ENCODE data around the gene DMWD.

Gene DMWD

GRCh38 chr19:45785781-45786532, 6.7 kb downstream of the DMWD start:
- DNase-seq (ENCODE audit: low read depth) = no peak

DNA sequence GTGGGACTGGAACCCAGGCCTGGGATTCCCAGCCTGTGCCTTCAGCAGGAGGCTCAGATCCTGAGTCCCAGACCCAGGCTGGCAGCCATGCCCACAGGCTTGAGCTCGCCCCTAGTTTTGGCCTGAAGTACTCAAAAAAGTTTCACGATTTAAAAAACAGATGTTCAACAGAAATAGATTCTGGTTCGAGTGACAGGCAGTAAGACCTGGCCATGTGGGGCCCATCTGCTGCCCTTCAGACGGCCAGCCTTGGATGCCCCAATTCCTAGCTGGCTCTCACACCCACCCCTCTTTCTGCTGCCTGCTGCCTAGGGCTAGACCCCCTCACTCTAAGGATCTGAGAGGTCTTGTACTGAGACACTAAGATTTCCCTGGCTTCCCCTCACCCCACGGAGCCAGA, 7.5 kb downstream of the DMWD start:
- DNase-seq (ENCODE audit: low read depth) = no peak

GRCh38 chr19:45784096-45784495, 8.5 kb downstream of the DMWD start:
- no peak for DNase-seq (ENCODE audit: low read depth)

DNA sequence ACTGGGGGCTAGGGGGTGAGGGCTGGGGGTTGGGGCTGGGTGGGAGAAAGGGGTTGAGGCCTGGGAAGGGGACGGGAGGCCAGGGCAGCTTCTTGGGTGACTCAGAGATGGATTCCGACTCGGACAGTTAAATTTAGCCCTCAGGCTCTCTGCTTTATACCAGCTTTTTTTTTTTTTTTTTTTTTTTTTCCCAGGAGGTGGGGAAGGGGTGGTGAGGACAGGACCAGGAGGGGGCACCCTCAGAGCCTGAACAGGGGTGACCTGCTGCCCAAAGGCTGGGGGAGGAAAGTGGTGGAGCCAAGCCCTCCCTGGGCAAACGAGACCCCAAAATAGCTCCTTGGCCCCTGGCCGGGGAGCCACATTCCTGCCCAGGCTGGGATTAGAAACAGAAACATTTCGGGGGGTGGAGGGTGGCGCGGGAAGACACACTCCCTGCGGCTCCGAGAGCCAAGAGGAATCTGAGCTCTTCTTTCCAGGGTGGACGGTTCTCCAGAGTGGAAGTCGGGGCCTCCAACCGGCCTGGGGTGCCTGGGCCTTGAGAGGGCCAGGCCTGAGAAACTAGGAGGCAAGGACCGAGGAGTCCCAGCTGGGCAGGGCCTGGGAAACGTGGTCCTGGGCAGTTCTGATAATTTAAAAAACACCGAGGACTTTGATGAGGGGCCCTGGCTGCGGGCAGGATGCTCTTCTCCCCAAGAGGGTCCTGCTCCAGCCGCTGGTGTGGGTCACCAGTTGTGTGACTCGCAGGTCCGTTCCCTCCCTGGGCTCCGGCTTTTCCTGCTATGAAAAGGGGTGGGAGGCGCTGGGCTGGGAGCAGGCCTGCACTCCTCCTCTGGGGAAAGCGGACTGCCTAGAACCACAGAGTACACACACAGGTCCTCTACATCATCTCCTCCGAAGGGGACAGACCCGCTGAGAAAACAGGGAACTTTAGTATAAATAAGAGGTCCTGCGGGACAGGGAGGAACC, 9.5 kb downstream of the DMWD start:
- no peak for DNase-seq (ENCODE audit: low read depth)

- DNase-seq (ENCODE audit: low read depth) = no peak
Observed at GRCh38 chr19:45782162-45782691, 10.4 kb downstream of the DMWD start, which contains the start of gene DMPK. Gene DMPK, minus strand, starts transcription at chr19:45782490. Its CDS starts 138 bp downstream, at chr19:45782352.

DNA sequence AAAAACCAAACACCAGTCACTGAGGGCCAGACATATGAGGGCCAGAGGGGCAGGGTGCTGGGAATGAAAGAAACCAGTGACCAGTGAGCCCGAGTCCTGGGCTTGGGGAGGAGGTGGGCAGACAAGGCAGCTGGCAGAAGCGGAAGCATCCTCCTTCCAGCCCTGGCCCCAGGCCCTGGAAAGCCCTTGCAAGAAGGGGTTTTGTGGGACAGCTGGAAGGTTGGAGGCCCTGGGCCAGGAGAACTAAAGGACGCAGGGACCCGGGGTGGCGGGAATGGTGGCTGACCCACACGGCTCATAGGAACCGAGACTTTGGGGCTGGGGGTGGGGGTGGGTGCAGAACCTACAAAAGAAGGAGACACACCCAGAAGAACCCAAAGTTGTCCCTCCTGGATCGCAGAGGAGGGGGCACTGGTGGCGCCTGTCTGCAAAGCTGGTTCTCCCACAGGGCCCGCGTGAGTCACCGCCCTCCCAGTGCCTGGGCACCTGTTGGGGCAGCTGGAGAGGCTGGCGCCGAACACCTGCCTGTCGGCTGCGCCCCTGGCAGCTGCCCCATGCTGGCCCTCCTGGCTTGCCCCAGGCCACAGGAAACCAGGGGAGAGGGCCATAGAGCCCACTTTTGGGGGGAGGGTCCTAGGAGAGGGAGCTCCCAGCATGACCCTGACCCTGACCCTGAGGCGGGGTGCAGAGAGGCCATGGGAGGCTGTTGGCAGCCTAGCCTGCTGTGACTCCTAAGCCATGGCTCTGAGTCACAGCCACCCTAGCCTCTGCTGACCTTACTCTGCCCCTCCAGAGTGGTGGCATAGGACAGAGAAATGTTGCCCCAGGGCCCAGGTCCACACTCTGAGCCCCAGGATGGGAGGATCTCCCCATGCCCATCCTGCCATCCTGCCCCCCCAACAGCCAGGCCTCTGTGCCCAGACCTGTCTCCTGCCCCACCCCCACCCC, 11.2 kb downstream of the DMWD start:
- no peak for DNase-seq (ENCODE audit: low read depth)

GRCh38 chr19:45780448-45781213, 12.0 kb downstream of the DMWD start:
- no peak for DNase-seq (ENCODE audit: low read depth)

- no peak for DNase-seq (ENCODE audit: low read depth)
Observed at GRCh38 chr19:45780146-45780447, 12.5 kb downstream of the DMWD start.

- peak; percentile 68 for DNase-seq (ENCODE audit: low read depth)
Observed at GRCh38 chr19:45779231-45780145, 13.2 kb downstream of the DMWD start.

GRCh38 chr19:45778010-45778661, 14.5 kb downstream of the DMWD start:
- DNase-seq (ENCODE audit: low read depth) = no peak

- no peak for DNase-seq (ENCODE audit: low read depth)
Observed at GRCh38 chr19:45777395-45777961, 15.2 kb downstream of the DMWD start.

DNA sequence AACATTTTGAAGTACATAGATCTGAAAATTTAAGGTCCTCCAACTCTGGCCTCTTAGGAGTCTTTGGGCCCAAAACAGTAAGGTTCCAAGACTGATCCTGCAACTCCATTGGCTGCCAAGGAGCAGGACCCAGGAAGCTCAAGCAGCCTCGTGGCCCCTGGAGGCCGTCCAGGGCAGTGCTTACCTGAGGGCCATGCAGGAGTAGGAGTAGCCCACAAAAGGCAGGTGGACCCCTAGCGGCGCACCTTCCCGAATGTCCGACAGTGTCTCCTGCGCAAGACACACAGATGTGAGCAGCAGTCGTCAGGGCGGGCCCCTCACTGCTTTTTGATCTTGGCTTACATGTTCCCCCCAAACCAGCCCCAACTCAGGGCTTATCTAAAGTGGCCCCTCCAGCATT, 17.9 kb downstream of the DMWD start:
- DNase-seq (ENCODE audit: low read depth) = no peak

GRCh38 chr19:45773384-45773783, 19.3 kb downstream of the DMWD start:
- DNase-seq (ENCODE audit: low read depth) = no peak

DNA sequence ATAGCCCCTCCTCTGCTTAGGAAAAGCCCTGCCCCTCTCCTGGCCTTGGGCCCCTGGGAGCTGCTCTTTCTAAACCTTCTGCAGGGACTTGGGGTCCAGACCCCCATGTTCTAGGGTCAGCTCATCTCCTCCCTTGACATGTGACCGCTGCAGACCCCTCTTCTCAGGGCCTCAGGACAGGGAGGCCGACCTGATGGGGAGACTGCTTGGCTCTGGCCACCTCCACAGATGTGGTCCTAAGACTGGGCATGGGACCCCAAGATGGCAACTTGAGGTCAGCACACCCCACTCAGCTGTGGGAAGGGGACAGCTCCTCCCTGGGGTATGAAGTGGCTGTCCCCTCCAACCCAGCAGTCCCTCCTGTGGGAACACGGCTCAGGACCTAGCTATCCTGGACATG, 19.7 kb downstream of the DMWD start:
- DNase-seq (ENCODE audit: low read depth) = no peak

GRCh38 chr19:45772130-45772840, 20.4 kb downstream of the DMWD start:
- no peak for DNase-seq (ENCODE audit: low read depth)

GRCh38 chr19:45771311-45771933, 21.2 kb downstream of the DMWD start:
- no peak for DNase-seq (ENCODE audit: low read depth)

GRCh38 chr19:45770192-45771101, 22.2 kb downstream of the DMWD start:
- DNase-seq (ENCODE audit: low read depth) = peak; percentile 86

Data from stimulated activated CD4-positive, alpha-beta T cell treated with anti-CD3 and anti-CD28 coated beads, Interleukin-2, amount 100 ng/mL, for 4 hours (primary cell).